Cardiac atrium fibroblast (primary cell): Measurements from ENCODE around the gene MTR. TPM values are rescaled to one million over a fixed set of nuclear protein-coding genes. Genes with fewer than 3 reads are reported as not detected.

ENCODE experiments used
- total RNA-seq: library from RNA; depleted of rRNA; stranded (reverse); fragments of >200 nt; gene quantifications from 2 replicates; pipeline ENCODE4 v1.2.3, GENCODE V29; 2015

Gene MTR
- total RNA-seq, result 16.8 and 21.2 TPM in 2 replicates

GRCh38 chr1:236795035-236795756, at the start of gene MTR:
Gene MTR, plus strand, starts transcription at chr1:236795292. Its CDS starts 412 bp downstream, at chr1:236795704.

Other genes starting within 250 kb of the MTR start
- 18.4 and 18.8 TPM in 2 replicates for gene HEATR1, start 190.8 kb upstream of the MTR start, total RNA-seq
- 0.49 and 5.4 TPM in 2 replicates for gene ACTN2, start 108.8 kb upstream of the MTR start, total RNA-seq
- gene MT1HL1, start 209.1 kb downstream of the MTR start, total RNA-seq, result not detected in 2 replicates
- under 0.01 and 0.16 TPM in 2 replicates for gene RYR2, start 246.9 kb downstream of the MTR start, total RNA-seq